HG02885 (cell line): Measurements from ENCODE around the gene MAP3K20.
A peak's percentile ranks its signal among the peaks of the same experiment; 100 is the strongest.
"Not testable (repeated sequence)": the region's sequence is repeated elsewhere in the genome, so short reads cannot be mapped to it uniquely, and the experiment has no call there.

Experiments used
- ATAC-seq: cut with Tn5 transposase; IDR thresholded peaks from one replicate; pipeline ENCODE4 v1.9.1; 2021; ENCODE audit warnings: mild to moderate bottlenecking; ENCODE audit not compliant: unreplicated experiment, poor library complexity

MAP3K20 gene

DNA sequence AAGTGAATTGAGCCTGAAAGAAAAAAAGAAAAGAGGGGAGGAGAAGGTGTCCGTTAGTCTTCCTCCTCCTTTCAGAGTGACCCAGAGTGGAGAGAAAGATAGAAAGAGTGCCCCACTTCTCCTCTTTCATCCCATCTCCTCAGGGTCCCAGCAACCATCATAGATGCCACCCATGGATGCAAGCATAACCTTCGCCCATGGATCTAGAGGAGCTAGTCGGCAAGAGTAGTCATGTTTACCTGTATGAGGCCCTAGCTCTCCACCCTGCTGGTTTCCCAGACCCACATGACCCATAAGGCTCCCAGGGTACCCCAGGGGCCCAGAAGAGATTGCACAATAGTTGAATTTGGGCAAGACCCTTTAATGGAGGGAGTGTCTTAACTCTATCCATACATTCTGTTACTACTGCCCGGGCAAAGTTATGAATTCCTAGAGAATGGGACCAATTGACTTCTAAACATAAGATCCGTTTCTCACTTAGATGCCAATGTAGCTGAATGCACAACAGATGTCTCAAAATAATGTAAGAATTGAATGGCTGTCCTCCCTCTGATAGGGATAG is 223.0 kb downstream of the MAP3K20 start:
- no peak for ATAC-seq

DNA sequence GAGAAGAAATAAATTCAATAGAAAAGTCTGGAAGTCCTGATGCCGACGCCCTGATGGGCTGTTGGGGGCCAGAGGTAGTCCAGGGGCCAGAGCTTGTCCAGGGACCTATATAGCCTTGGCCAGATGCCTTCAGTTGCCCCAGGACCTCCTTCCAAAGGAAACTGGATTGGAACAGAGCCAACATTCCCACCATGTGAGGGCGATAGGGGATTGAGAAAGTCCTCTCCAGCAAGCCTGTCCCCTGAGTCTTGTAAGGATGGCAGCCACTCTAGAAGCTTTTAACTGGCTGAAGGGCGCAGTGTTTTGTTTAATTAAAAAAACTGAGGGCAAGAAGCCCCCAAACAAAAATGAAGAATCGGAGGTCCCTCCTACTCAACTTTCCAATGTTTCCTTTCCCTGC is 224.1 kb downstream of the MAP3K20 start:
- no peak for ATAC-seq

DNA sequence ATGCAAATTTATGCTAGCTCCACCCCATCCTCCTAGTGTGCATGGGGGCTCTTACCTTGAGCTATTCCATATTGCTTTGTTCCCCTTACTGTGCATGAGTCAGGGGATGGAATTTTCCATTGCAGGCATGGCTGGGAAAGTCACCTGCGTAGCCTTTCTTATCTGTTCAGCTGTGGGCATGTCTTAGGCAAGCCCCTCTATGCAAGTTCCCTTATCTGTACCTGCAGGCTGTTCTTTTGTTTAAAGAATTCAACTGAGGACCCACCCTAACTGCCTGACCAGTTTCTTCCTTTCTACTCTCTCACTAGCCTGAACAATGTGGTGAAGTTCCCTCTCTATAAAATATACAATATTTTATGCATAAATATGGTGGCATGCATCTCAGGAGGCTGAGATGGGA is 224.8 kb downstream of the MAP3K20 start:
- no peak for ATAC-seq

DNA sequence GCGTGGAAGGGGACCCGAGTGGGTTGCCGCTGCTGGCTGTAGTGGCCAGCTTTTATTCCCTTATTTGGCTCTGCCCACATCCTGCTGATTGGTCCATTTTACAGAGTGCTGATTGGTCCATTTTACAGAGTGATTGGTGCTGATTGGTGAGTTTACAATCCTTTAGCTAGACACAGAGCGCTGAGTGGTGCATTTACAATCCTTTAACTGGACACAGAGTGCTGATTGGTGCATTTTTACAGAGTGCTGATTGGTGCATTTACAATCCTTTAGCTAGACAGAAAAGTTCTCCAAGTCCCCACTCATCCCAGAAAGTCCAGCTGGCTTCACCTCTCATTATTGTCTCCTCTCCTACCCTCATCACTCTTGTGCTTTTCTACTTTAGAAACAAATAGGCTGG is 225.9 kb downstream of the MAP3K20 start:
- ATAC-seq = not testable (repeated sequence)

DNA sequence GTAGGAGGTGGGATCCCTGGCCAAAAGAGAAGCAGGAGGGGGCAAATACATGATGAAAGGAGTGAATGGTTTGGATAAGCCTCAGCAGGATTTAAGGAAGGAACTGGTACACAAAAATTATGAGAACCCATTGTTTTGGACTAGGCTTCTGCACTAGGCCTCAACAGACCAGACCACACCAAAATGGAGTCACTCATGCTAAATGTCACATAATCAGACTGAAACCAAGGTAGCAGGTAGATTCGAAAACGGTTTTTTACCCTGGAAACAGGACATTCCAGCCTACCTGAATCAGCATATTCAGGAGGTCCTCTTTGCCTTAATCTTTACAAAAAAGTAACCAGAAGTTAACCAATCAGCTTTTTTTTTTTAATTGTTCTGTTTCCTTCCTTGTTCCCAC is 229.7 kb downstream of the MAP3K20 start:
- ATAC-seq = no peak

DNA sequence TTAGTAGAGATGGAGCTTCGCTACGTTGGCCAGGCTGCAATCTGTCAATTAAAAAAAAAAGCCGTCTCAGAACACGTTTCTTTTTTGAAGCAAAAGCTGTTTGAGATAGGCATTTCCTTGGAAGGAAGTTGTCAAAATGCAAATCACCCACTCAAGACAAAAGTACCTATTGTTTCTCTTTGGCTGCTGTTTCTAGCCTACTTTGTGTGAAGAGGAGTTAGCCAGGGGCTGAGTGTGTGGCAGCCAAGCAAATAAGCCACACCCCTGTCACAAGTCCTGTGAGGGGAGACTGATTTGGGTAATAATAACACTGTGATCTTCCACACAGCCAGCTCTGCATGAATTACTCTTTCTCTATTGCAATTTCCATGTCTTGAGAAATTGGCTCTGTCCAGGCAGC is 231.6 kb downstream of the MAP3K20 start:
- peak; percentile 91 for ATAC-seq

DNA sequence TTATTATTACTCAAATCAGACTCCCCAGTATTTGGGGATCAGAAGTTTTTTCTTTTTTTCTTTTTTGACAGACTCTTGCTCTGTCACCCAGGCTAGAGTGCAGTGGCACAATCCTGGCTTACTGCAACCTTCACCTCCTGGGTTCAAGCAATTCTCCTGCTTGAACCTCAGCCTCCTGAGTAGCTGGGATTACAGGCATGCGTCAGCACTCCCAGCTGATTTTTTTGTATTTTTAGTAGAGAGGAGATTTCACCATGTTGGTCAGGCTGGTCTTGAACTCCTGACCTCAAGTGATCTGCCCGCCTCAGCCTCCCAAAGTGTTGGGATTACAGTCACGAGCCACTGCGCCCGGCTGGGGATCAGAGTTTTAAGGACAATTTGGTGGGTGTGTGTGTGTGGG is 233.7 kb downstream of the MAP3K20 start:
- not testable (repeated sequence) for ATAC-seq

DNA sequence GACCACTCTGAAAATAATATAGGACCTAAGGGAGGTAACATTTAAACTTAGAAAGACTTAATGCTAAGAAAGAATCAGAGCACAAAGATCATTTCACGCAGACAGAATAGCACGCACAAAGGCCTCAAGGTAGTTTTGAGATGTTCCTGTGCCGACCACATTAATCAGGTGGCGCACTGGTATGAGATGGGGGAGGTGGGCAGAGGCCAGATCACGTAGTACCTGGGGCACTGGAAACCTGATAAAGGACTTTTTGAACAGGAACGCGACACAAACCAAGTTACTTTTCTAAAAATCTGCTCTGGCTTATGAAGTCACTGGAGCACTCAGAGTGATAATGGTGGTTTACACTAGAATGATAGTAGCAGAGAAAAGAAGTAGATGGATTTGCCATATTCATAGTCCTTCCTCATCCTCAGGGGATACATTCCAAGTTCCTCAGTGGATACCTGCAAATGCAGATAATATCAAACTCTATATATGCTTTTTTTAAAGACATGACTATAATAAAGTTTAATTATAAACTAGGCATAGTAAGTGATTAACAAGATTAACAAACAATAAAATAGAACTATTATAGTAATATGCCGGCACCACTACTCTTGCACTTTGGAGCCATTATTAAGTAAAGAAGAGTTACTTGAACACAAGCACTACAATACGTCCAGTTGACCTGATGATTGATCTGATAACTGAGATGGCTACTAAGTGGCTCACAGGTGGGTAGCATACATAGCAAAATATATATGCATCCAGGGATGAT is 236.4 kb downstream of the MAP3K20 start:
- no peak for ATAC-seq
